GM06990 (cell line): ENCODE measurements around the gene HERC5.
A peak's percentile ranks its signal among the peaks of the same experiment; 100 is the strongest.

Source experiments
- DNase-seq: peaks from one replicate; pipeline ENCODE4 v3.0.0-alpha.2; 2011; ENCODE audit not compliant: insufficient read length; ENCODE audit errors: extremely low read depth
- H3K27me3 ChIP-seq: replicated peaks from 2 replicates; pipeline ENCODE4 v1.6.0; 2011; ENCODE audit warnings: low read length; ENCODE audit not compliant: control insufficient read depth, insufficient read depth
- H3K36me3 ChIP-seq: 2 replicates; pipeline ENCODE4 v1.5.1; 2011; ENCODE audit warnings: low read length; ENCODE audit not compliant: control insufficient read depth, insufficient read depth
- H3K4me3 ChIP-seq: replicated peaks from 2 replicates; pipeline ENCODE4 v1.5.1; 2011; ENCODE audit warnings: low read depth, mild to moderate bottlenecking, control low read depth, low read length
- TF ChIP-seq, protein P1 (sequence below): IDR thresholded peaks from 2 replicates; pipeline ENCODE4 v1.5.1; 2011; ENCODE audit warnings: low read length, control low read depth, mild to moderate bottlenecking, inconsistent platforms; ENCODE audit not compliant: insufficient read depth, poor library complexity, severe bottlenecking

HERC5 gene

DNA sequence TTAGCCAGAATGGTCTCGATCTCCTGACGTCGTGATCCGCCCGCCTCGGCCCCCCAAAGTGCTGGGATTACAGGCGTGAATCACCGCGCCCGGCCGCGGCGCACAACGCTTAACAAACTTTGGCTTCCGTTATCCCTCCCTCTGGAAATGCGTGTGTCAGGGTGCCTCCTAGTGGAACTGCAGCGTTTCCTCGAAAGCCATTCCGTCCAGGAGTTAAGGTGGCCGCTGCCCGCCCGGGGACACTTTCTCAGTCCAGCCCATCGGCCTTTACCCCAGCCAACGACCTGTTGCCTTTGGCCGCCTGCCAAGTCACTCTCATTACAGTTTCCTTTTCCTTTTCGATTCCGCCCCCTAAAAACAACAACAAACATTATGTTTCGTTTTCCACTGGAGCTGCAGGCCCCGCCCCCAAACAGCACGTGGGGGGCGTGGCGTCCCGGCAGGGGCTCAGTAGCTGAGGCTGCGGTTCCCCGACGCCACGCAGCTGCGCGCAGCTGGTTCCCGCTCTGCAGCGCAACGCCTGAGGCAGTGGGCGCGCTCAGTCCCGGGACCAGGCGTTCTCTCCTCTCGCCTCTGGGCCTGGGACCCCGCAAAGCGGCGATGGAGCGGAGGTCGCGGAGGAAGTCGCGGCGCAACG, at the start of gene HERC5:
HERC5 (plus strand) TSS at position 450 of the 637 bp plus-strand sequence; CDS start at position 601, 151 bp downstream.
- DNase-seq = peak; percentile 95
- TF ChIP-seq, protein P1, sequence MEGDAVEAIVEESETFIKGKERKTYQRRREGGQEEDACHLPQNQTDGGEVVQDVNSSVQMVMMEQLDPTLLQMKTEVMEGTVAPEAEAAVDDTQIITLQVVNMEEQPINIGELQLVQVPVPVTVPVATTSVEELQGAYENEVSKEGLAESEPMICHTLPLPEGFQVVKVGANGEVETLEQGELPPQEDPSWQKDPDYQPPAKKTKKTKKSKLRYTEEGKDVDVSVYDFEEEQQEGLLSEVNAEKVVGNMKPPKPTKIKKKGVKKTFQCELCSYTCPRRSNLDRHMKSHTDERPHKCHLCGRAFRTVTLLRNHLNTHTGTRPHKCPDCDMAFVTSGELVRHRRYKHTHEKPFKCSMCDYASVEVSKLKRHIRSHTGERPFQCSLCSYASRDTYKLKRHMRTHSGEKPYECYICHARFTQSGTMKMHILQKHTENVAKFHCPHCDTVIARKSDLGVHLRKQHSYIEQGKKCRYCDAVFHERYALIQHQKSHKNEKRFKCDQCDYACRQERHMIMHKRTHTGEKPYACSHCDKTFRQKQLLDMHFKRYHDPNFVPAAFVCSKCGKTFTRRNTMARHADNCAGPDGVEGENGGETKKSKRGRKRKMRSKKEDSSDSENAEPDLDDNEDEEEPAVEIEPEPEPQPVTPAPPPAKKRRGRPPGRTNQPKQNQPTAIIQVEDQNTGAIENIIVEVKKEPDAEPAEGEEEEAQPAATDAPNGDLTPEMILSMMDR = peak; percentile 35
- no peaks in the 10 kb centered on the region for H3K36me3 ChIP-seq
- H3K4me3 ChIP-seq = peak within 1 kb of the TSS; percentile 63
- no peaks in the 10 kb centered on the region for H3K27me3 ChIP-seq

DNA sequence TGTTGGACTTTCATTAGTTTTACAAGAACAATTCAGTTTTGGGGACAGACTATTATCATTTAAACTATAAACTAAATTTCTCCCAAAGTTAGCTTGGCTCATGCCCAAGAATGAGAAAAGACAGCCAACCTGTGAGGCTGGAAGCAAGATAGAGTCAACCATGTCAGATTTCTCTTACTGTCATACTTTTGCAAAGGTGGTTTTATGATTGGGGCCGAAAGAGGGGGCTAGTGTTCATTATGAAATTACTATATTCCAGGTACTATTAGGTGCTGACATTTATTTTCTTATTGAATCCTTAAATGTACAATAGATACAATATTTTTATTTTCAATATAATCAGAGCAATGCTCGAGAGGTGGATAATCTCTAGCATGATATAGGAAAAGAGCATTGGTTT, 47.7 kb upstream of the HERC5 start:
- H3K36me3 ChIP-seq = no peaks in the 10 kb centered on the region
- no peak overlapping the region for H3K4me3 ChIP-seq
- no peak for DNase-seq
- TF ChIP-seq, protein P1 = no peak
- H3K27me3 ChIP-seq = no peaks in the 10 kb centered on the region

DNA sequence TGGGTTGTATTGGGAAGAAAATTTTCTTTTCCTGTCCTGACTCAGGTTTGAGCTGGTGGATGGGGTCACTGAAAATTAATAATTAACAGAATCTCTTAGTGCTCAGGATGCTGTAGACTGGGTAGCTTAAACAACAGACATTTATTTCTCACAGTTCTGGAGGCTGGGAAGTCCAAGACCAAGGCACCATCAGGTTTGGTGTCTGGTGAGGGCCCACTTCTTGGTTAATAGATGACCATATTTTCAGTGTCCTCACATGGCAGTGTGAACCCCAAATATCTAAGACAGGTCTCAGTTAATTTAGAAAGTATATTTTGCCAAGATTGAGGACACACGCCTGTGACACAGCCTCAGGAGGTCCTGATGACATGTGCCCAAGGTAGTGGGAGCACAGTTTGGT, 47.1 kb upstream of the HERC5 start:
- TF ChIP-seq, protein P1 = no peak
- DNase-seq = no peak

DNA sequence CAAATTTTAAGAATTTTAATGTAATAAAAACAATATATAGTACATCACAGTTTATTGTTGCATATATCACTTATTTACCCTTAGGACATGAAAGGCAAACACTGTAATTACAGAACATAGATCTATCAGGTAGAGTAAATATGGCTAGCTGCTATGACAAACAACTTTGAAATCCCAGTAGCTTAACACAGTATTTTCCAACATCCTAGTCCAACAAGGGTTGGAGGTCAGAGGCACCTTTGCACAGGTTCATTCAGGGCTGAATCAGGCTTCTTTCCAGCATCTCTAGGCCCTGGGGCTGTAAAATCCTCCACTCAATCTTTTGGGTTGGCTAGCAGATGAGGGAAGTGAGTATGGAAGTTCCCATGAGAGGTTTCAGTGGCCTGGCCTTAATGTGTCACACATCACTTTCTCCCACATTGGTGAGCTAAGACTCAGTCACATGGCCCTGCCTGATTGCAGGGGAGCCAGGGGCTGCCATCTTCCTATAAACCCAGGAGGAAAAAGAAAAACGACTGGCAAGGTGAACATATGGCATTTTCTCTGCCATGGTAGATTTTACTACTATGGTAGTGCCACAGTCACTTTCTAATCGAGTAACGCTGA, 45.3 kb upstream of the HERC5 start:
- TF ChIP-seq, protein P1 = no peak
- H3K27me3 ChIP-seq = no peaks in the 10 kb centered on the region

More for the DNA sequence above, 47.1 kb upstream of the HERC5 start:
- Histone ChIP-seq H3K36me3 (no peaks in the 10 kb centered on the region), H3K27me3 (no peaks in the 10 kb centered on the region), H3K4me3 (no peak overlapping the region)

DNA sequence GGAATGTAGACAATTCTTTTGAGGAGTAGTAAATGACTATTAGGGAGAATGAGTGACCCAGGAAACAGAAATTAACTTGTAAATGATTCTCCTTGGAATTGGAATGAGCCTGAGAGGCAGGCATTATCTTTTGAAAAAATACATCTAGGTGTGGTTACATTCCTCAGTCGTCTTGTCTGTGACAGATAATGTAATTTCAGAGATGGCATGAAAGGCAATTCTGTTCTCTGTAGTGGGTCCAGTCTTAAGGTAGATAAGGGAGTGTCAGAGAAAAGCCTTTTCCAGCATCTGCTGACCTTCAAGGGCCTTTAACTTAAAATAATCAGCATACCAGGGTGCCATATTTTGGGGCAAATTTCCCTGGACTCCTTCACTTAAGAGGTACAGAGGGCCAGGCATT, 43.1 kb upstream of the HERC5 start:
- Histone ChIP-seq H3K27me3 (no peaks in the 10 kb centered on the region), H3K4me3 (no peak overlapping the region), H3K36me3 (no peaks in the 10 kb centered on the region)
- TF ChIP-seq, protein P1 = no peak
- DNase-seq = no peak

More for the DNA sequence above, 45.3 kb upstream of the HERC5 start:
- no peak for DNase-seq
- Histone ChIP-seq H3K4me3 (no peak overlapping the region), H3K36me3 (no peaks in the 10 kb centered on the region)
